Measurements from ENCODE around the gene SPIRE2. TPM values are rescaled to one million over a fixed set of nuclear protein-coding genes. Genes with fewer than 3 reads are reported as not detected.

The SPIRE2 gene
- total and polyA plus RNA-seq, 2 donors, result 1.6 to 3.7 TPM

- Histone ChIP-seq H3K9me3 (ENCODE audit: control insufficient read depth in 2 of 2, insufficient read depth in 1 of 2, low read length in 1 of 2) (peaks cover 0 to 4% of the 10 kb centered on the region in 2 donors), H3K4me1 (ENCODE audit: control insufficient read depth in 2 of 2, insufficient read depth in 2 of 2, low read length in 2 of 2) (peaks cover 35 to 65% of the 10 kb centered on the region in 2 donors), H3K27me3 (ENCODE audit: control insufficient read depth in 2 of 2, insufficient read depth in 1 of 2, low read length in 1 of 2) (peaks cover 69 to 82% of the 10 kb centered on the region in 2 donors), H3K4me3 (ENCODE audit: low read length in 2 of 2) (no peak overlapping the region), H3K36me3 (ENCODE audit: control insufficient read depth in 2 of 2, insufficient read depth in 2 of 2, low read length in 1 of 2) (no peaks in the 10 kb centered on the region), H3K27ac (ENCODE audit: low read depth in 1 of 2, low read length in 1 of 2) (no peak overlapping the region)
- 22% methylated on average over 6 of the region's 6 CpGs for WGBS
- no peak for DNase-seq (ENCODE audit: low read depth in 6 of 9, low spot score in 9 of 9)
Measured at GRCh38 chr16:89920723-89921122, 92.4 kb downstream of the SPIRE2 start.

Other genes starting within 250 kb of the SPIRE2 start
- 1.7 TPM for gene DPEP1, start 214.8 kb upstream of the SPIRE2 start, total RNA-seq
- 2.9 TPM for gene DPEP1, start 214.8 kb upstream of the SPIRE2 start, polyA plus RNA-seq
- 40.8 TPM for gene CHMP1A, start 170.8 kb upstream of the SPIRE2 start, total RNA-seq
- 70.8 TPM for gene CHMP1A, start 170.8 kb upstream of the SPIRE2 start, polyA plus RNA-seq
- 4.7 TPM for gene SPATA33, start 170.6 kb upstream of the SPIRE2 start, total RNA-seq
- 8.1 TPM for gene SPATA33, start 170.6 kb upstream of the SPIRE2 start, polyA plus RNA-seq
- 38.3 TPM for gene CDK10, start 141.8 kb upstream of the SPIRE2 start, total RNA-seq
- 124 TPM for gene CDK10, start 141.8 kb upstream of the SPIRE2 start, polyA plus RNA-seq
- gene SPATA2L, start 126.8 kb upstream of the SPIRE2 start, total RNA-seq, result 6.8 TPM
- gene SPATA2L, start 126.8 kb upstream of the SPIRE2 start, polyA plus RNA-seq, result 9.1 TPM
- 2.1 TPM for gene VPS9D1, start 107.6 kb upstream of the SPIRE2 start, total RNA-seq
- gene VPS9D1, start 107.6 kb upstream of the SPIRE2 start, polyA plus RNA-seq, result 25.1 TPM
- 35.6 TPM for gene ZNF276, start 106.9 kb upstream of the SPIRE2 start, total RNA-seq
- gene ZNF276, start 106.9 kb upstream of the SPIRE2 start, polyA plus RNA-seq, result 55.0 TPM
- gene FANCA, start 11.8 kb upstream of the SPIRE2 start, total RNA-seq, result 14.1 TPM
- 11.1 TPM for gene FANCA, start 11.8 kb upstream of the SPIRE2 start, polyA plus RNA-seq
- gene TCF25, start 45.1 kb downstream of the SPIRE2 start, total RNA-seq, result 104 TPM
- gene TCF25, start 45.1 kb downstream of the SPIRE2 start, polyA plus RNA-seq, result 200 TPM
- gene MC1R, start 90.4 kb downstream of the SPIRE2 start, total RNA-seq, result 0.99 TPM
- 20.4 TPM for gene MC1R, start 90.4 kb downstream of the SPIRE2 start, polyA plus RNA-seq
- gene TUBB3, start 94.9 kb downstream of the SPIRE2 start, total RNA-seq, result 3.4 TPM
- 10.6 TPM for gene TUBB3, start 94.9 kb downstream of the SPIRE2 start, polyA plus RNA-seq
- 20.8 TPM for gene DEF8, start 120.3 kb downstream of the SPIRE2 start, total RNA-seq
- gene DEF8, start 120.3 kb downstream of the SPIRE2 start, polyA plus RNA-seq, result 37.8 TPM
- 0.52 TPM for gene DBNDD1, start 191.0 kb downstream of the SPIRE2 start, total RNA-seq
- gene DBNDD1, start 191.0 kb downstream of the SPIRE2 start, polyA plus RNA-seq, result 1.9 TPM
- gene PRDM7, start 248.9 kb downstream of the SPIRE2 start, total RNA-seq, result not detected
- gene PRDM7, start 248.9 kb downstream of the SPIRE2 start, polyA plus RNA-seq, result 0.09 TPM

Data from thymus (tissue), 11 donors.